SK-N-SH treated with all-trans-retinoic acid at 6 μM for 48 hours (cell line): Measurements from ENCODE around the gene BCAN.

ENCODE experiments used
- ARNTL ChIP-seq: fragments of 450-650 bp; formaldehyde crosslinking; IDR thresholded peaks from 2 replicates; pipeline ENCODE4 v1.5.0; 2020; ENCODE audit warnings: low read depth, mild to moderate bottlenecking, moderate library complexity, borderline replicate concordance
- BACH2 ChIP-seq: fragments of 250-450 bp; sonication (Bioruptor Pico); IDR thresholded peaks from 2 replicates; pipeline ENCODE4 v1.9.0; 2021; ENCODE audit warnings: mild to moderate bottlenecking, borderline replicate concordance
- ZFP3 ChIP-seq: fragments of 250-450 bp; sonication (Bioruptor Pico); IDR thresholded peaks from 2 replicates; pipeline ENCODE4 v1.5.0; 2020; ENCODE audit warnings: mild to moderate bottlenecking, moderate library complexity
- ZNF565 ChIP-seq: fragments of 450-650 bp; formaldehyde crosslinking; conservative IDR thresholded peaks from 2 replicates; pipeline ENCODE4 v1.5.0; 2020; ENCODE audit warnings: low read depth, mild to moderate bottlenecking, moderate library complexity
- TF ChIP-seq, protein P1 (sequence below): fragments of 250-450 bp; sonication (Bioruptor Pico); IDR thresholded peaks from 2 replicates; pipeline ENCODE4 v1.5.1; 2020; ENCODE audit warnings: low read depth, mild to moderate bottlenecking, moderate library complexity
- TF ChIP-seq, protein P2 (sequence below): fragments of 250-450 bp; sonication (Bioruptor Pico); IDR thresholded peaks from 2 replicates; pipeline ENCODE4 v1.5.1; 2021; ENCODE audit warnings: mild to moderate bottlenecking, moderate library complexity

DNA sequence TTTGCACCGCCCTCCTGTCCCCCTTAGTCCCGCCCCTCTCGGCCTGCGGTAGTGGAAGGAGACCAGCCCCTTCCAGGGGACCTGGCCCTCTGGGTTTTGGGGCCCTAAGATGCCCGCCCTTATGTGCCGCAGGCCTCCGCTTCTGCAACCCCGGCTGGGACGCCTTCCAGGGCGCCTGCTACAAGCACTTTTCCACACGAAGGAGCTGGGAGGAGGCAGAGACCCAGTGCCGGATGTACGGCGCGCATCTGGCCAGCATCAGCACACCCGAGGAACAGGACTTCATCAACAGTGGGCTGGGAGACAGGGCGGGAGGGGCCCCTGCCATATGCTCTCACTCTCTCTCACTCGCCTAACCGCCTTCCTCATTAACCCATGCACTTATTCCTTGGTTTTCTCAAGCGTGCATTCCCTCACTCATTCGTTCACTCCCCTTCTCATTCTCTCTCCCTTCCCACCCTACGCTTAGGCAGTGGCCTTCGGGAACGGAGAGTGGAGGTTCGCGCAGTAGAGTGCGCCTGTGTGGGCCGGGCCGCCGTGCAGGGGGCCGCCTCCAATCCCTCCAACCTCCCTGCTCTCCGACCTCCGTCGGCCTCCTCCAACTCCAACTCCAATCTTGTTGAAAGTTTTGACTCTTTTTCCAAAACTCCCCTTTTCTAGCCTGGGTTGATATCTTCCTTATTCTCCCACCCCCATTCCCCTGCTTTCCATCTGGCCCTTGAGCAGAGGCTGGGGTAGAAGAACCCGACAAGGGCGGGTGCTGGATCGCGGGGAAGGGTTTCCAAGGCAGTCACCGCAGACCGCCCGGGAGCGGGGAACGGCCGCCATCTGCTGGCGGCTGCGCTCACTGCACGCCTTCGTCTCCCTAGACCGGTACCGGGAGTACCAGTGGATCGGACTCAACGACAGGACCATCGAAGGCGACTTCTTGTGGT, 15.2 kb downstream of the BCAN start:
- no peak for TF ChIP-seq ARNTL (CRISPR knock-in tag)
- TF ChIP-seq, protein P1, sequence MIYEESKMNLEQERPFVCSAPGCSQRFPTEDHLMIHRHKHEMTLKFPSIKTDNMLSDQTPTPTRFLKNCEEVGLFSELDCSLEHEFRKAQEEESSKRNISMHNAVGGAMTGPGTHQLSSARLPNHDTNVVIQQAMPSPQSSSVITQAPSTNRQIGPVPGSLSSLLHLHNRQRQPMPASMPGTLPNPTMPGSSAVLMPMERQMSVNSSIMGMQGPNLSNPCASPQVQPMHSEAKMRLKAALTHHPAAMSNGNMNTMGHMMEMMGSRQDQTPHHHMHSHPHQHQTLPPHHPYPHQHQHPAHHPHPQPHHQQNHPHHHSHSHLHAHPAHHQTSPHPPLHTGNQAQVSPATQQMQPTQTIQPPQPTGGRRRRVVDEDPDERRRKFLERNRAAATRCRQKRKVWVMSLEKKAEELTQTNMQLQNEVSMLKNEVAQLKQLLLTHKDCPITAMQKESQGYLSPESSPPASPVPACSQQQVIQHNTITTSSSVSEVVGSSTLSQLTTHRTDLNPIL (CRISPR knock-in tag) = no peak
- no peak for TF ChIP-seq ZNF565 (CRISPR knock-in tag)
- no peak for TF ChIP-seq ZFP3
- TF ChIP-seq, protein P2, sequence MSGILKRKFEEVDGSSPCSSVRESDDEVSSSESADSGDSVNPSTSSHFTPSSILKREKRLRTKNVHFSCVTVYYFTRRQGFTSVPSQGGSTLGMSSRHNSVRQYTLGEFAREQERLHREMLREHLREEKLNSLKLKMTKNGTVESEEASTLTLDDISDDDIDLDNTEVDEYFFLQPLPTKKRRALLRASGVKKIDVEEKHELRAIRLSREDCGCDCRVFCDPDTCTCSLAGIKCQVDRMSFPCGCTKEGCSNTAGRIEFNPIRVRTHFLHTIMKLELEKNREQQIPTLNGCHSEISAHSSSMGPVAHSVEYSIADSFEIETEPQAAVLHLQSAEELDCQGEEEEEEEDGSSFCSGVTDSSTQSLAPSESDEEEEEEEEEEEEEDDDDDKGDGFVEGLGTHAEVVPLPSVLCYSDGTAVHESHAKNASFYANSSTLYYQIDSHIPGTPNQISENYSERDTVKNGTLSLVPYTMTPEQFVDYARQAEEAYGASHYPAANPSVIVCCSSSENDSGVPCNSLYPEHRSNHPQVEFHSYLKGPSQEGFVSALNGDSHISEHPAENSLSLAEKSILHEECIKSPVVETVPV = no peak
- no peak for TF ChIP-seq BACH2
